HCT116 (cell line): Measurements from ENCODE around the gene LDLRAD4.

Experiments
- CTCF ChIP-seq, 3 experiments: fragments of 200-600 bp in 1 of 3; sonication (generic) in 1 of 3; IDR thresholded peaks in 2 of 3; conservative IDR thresholded peaks in 1 of 3; 2 replicates each; pipeline ENCODE4 v1.5.1; 2012 to 2017; ENCODE audit warnings: low read depth in 2 of 3, low read length in 2 of 3, antibody characterized with exemption in 1 of 3, borderline replicate concordance in 1 of 3, control low read depth in 1 of 3, mild to moderate bottlenecking in 1 of 3, mixed read lengths in 1 of 3, mixed run types in 1 of 3, moderate library complexity in 1 of 3; ENCODE audit not compliant: insufficient read depth in 1 of 3
- EZH2 ChIP-seq: fragments of 200-600 bp; sonication (generic); IDR thresholded peaks from 2 replicates; pipeline ENCODE4 v1.6.1; 2017; ENCODE audit warnings: antibody characterized with exemption, mixed run types
- EZH2phosphoT487 ChIP-seq: fragments of 200-600 bp; IDR thresholded peaks from 2 replicates; pipeline ENCODE4 v1.6.1; 2018; ENCODE audit warnings: antibody characterized with exemption, borderline replicate concordance
- POLR2A ChIP-seq: IDR thresholded peaks from 2 replicates; pipeline ENCODE4 v1.7.0; 2011; ENCODE audit warnings: borderline replicate concordance; ENCODE audit not compliant: insufficient read depth, insufficient read length; ENCODE audit errors: extremely low read depth
- POLR2AphosphoS5 ChIP-seq: IDR thresholded peaks from 2 replicates; pipeline ENCODE4 v1.6.1; 2011; ENCODE audit warnings: mild to moderate bottlenecking, low read depth, low read length, moderate library complexity
- RAD21 ChIP-seq: IDR thresholded peaks from 2 replicates; pipeline ENCODE4 v1.6.1; 2012; ENCODE audit warnings: low read depth, mild to moderate bottlenecking
- ZBTB33 ChIP-seq: IDR thresholded peaks from 2 replicates; pipeline ENCODE4 v1.6.1; 2011; ENCODE audit warnings: mild to moderate bottlenecking, low read length, moderate library complexity; ENCODE audit not compliant: insufficient replicate concordance; ENCODE audit errors: extremely low read depth

- TF ChIP-seq CTCF (IDR thresholded peaks at IDR 0.05 in 2 of 3, conservative IDR thresholded peaks at IDR 0.05 in 1 of 3; ENCODE audit: borderline replicate concordance in 1 of 3, insufficient read depth in 1 of 3, low read depth in 2 of 3, low read length in 2 of 3) (no peak), POLR2AphosphoS5 (no peak), RAD21 (no peak), EZH2phosphoT487 (no peak), POLR2A (no peak), EZH2 (no peak), ZBTB33 (no peak)
These were observed 355.8 kb downstream of the LDLRAD4 start for GRCh38 chr18:13574355-13574754.
